ENCODE results near the gene SERPINE3.

SERPINE3 gene

DNA sequence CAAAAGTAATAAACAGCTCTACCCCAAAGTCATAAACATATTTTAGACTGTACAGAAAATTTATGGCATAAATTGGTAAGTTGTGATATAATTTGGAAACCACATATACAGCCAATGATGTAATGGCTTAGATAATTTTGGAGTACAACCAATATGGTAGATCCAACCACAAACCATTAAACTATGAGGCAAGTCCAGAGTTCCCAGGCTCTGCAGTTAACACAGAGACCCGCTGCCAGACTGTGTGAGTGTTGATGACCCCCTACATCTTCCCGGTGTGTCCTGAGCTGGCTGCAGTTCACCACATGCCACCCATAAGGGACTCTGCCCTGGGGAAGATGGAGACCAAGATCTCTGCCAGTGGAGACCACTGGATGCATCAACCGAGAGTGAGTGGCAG, 9.9 kb upstream of the SERPINE3 start:
- no peak for DNase-seq

DNA sequence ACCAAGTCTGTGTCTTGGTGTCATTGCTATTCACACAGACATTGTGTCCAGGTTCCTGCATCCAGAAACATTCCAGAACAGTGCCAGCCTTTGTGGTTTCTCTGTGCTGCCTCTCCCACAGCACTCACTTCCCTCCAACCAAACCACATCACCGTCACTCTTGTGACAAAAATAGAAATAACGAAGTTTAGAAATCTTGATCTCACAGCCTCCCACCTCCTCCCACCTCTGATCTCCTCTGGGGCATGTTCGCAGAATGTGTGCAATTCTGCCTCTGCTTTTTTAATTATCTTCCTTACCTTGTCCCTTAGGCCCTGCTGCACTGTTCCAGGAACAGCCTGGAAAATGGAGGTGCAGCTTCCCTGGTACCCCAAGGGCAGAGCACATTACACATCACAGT, 8.7 kb upstream of the SERPINE3 start:
- no peak for DNase-seq

DNA sequence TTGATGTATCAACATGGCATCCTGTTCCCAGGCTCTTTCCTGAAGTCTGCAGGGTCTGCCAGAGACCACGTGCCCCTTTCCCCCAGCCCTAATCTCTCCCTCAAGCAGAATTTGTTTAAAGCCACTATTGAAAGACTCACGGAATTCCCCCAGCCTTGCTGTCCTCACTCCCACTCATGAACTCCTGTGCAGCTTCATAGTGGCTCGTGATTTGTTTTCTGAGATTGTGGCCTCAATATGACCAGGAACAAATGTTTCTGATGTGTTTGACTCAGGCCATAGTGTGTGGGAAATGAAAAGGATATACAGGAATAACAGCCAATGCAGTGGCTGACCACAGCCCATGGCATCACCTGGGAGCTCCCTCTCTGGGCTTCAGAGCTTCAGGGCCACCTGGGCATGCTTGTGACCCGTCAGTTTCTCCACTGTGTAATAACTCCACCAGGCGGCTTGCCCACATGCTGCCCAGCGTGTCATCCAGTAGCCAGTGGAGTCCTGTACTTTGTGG, 8.1 kb upstream of the SERPINE3 start:
- DNase-seq: no peak

DNA sequence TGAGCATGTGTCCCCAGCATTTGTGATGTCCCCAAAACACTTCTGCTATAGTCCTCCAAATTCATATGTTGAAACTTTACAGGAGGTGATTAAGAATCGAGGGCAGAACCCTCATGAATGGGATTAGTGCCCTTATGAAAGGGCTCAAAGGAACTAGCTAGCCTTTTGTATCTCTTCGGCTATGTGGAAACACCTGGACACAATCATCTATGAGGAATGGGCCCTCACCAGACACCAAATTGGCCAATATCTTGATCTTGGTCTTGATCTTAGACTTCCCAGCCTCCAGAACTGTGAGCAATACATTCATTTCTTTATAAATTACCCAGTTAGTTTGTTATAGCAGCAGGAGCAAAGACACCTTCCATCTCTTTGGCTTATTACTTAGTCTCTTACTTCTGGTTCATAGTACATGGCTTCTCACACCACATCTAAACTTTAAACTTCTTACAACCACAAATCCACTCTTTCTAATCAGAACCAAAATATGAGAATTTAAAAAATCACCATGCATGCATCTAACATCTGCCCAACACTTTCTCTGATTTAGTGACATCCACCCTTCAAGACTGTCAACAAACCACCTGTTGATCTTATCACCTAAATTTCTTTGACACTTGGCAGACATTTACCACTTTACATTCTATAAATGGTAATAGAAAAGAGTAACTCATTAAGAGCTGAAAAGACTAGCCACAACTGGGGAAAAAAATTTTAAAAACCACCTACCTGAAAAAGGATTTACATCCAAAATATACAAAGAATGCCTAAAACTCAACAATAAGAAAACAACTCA, 6.7 kb upstream of the SERPINE3 start:
- DNase-seq: no peak

DNA sequence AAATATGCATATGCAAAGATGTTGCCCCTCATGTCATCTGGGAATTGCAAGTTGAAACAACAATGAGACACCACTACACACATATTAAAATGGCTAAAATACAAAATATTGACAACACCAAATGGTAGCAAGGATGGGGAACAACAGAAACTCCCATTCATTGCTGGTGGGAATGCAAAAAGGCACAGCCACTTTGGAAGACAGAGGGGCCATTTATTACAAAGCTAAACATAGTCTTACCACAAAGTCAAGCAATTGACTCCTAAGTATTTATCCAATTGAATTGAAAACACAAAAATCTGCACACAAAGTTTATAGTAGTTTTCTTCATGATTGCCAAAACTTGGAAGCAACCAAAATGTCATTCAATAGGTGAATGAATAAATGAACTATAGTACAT, 6.1 kb upstream of the SERPINE3 start:
- DNase-seq: no peak

DNA sequence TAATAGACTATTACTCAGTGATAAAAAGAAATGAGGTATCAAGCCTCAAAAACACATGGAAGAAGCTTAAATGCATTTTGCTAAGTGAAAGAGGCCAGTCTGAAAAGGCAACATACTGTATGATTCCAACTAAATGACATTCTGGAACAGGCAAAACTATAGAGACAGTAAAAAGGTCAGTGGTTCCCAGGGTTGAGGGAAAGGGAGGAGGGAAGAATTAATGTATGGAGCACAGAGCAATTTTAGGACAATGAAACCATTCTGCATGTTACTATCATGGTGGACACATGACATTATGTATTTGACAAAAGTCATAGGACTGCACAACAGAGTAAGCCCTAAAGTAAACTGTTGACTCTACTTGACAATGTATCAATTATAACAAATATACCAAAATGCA, 5.7 kb upstream of the SERPINE3 start:
- DNase-seq: no peak

DNA sequence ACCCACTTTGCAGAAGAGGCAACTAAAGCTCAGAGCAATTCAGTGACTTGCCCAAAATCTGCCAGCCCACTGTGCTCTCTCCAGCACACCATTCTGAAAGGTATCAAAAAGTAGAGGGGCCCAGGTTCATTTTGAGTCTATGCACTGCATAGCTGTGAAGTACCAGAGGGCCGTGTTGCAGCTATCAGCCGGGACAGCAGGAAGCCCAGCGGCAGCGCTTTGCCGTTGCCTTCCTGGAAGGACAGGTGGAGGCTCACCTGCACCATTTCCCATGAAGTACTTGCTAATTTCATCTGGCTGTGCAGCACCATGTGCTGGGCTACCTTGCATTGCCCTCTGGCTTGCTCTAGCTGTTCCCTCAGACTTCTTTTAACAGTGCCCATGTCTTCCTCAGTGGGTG, 2.7 kb upstream of the SERPINE3 start:
- DNase-seq: no peak

DNA sequence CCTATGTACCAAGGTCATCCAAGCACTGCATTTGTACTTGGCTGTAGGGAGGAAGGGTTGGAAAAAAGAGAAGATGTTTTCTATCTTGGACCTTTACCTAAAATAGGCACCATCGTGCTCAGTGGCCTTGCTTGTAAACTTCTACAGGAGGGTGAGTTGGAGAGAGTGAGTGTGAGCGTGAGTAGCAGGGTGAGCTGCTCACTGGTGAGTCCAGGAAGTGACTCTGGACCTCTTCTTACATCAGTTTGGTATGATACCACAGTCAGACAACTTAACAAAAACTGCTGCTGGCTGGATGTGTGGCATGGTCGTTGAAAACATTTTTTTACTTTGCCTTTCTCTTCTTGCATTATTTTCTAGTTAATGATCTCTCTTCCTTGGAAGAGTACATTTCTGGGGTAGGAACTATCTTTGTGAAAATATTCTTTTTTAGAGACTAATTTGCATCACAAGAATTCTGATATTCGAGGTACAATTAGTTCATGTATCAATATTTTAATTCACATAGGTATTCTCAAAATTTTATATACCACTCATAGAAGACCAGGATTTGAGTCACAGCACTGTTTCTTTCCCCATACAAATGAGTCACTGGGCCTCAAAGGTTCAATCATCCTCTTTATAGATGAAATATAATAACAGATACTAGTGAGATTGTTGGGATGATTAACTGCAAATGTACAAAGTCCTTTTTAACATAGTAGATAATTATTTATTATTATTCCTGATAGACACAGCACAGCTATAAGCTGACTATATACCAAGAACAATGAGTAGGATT, 651 bp downstream of the SERPINE3 start:
- no peak for DNase-seq

DNA sequence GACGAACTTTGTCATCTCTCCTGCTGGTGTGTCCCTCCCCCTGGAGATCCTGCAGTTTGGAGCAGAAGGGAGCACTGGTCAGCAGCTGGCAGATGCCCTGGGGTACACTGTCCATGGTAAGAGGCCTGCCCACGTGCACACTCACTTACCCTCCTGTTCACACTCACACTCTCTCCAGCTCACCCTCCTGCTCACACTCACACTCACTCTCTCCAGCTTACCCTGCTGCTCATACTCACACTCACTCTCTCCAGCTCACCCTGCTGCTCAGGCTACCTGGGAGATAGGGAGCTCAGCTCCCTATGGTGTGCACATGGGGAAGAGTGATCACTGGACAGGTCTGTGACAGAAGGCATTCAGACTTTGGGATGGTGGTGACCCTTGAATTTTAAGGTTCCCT, 1.7 kb downstream of the SERPINE3 start:
- no peak for DNase-seq

DNA sequence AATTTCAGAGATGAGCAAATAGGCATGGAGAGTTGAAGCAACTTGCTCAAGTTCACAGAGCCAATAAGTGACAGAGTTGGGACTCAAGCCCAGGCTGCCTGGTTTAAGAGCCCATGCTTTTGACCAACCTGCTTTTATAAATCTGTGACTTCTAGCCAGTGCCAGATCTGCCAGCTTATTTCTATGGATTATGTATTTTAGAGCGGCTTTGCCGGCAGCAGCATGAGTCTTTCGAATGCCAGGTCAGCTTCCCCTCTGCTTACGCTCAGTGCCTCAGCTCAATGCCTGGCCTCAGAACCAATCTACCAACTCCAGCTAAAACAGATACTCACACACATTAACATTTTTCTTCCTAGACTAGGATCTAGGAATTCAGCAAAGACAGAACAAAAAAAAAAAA, 2.3 kb downstream of the SERPINE3 start:
- no peak for DNase-seq

DNA sequence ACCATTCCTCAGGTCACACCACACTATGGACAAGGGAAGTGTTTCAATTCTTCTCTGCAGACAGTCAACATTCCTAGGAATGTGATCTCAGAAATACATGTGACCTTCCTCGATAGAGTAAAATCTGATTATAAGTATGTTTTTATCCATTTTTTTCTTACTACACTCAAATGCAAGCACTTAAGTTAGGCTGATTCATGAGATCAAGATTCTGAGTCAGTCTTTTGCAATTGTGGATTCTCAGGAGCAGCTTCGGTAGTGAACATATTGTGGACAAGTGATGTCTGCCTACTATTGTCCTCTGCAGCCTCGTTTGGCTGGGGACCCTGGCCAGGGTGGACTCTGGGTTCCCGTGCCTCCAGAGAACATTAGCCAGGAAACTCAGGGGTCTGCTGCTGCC, 3.2 kb downstream of the SERPINE3 start:
- no peak for DNase-seq

DNA sequence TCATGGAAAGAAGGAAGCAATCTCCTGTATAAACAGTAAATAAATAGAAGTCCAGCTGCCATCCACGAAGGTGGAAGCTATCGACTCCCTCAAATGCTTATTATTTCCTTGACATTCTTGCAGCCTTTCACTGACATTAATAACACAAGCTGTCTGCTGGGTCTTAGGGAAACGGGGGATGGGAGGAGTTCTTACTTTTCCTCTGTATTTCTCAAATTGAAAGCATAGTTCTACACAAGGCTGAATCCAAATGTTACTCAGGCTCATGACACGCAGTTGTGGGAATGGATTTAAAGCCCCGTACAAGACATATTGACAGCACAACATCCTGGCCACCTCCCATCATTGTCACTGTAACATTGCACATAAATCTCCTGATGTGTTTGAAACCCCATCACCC, 4.0 kb downstream of the SERPINE3 start:
- no peak for DNase-seq

DNA sequence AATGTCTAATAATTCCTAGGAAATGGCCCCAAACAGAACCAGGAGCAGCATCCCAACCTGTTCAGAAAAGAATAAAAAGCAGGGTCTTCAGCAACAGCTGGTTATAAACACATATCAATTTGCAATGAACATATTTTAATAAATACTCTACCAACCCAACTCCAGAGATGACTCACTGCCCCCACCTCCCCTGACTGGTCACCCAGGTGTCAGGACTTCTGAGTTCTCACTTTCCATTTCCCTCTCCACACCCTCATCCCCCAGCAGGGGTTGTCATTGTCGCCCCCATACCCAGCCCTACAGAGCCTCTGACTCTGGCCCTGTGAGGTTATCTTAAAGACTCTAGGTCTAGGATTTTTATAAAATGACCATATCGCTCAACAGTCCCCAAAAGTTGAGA, 6.9 kb downstream of the SERPINE3 start:
- DNase-seq: no peak

DNA sequence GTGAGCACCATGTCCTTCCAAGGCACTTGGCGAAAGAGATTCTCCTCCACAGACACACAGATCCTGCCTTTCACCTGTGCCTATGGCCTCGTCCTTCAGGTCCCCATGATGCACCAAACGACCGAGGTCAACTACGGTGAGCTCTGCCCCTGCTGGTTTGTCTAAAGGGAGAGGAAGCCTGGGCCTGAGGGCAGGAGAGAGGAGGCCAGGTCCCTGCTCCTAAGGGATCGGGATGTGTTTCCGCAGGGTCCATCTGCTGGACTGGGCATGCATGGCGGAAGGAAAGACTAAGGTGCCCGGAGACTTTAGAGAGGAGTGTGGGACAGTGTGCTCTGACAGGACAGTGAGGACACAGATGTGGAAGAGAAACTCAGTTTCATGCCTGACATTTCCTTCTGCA, 7.6 kb downstream of the SERPINE3 start:
- DNase-seq: no peak

DNA sequence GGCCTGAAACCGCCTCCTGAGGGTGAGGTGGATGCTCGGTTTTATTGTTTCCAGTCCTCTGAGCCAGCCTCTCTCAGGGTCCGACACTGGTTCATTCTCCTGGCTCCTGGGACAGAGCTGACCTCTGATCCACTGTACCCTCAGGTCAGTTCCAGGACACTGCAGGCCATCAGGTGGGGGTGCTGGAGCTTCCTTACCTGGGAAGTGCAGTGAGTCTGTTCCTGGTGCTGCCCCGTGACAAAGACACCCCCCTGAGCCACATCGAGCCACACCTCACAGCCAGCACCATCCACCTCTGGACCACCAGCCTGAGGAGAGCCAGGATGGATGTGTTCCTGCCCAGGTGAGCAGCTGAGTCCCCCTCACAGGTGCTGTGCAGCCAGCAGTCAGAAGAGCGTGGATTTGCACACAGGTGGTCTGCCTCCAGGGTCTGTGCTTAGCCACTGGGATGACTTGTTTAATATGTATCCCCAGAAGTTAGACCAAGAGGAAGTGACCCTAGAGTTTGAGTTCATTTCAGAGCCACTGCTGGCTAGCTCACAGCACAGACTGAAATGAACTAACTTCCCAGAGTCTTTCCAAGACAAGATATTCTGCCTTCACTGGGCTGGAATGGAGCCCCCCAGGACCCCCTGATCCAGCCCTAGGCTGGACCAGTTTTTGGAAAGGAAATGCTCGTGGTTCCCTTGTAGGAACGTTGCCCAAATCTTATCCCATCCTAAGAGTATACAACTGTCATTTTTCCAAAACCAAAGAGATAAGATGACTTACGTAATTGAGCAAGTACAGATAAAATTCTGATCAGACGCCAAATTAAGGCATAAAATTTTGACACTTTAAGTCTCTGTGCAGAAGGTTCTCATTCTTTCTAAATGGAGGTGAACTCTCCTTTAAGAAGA, 8.8 kb downstream of the SERPINE3 start:
- no peak for DNase-seq

DNA sequence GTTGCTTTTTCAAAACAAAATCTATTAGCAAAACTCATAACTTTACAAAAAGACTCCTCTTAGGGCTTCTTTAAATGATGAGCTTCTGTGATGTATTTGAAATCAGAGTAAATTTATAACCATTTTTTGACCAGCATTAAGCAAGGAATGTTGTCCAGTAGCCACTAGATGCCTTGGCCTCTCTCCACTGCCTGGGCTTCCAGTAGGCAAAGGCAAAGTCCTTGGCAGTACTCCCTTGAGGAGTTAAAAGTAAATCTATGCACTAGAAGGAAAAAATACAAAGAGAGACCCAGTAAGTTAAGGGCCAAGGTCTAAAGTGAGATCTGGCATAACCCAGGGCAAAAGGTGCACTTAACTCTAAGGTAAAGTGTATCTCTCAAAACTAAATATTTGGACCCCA, 9.5 kb downstream of the SERPINE3 start:
- DNase-seq: no peak

DNA sequence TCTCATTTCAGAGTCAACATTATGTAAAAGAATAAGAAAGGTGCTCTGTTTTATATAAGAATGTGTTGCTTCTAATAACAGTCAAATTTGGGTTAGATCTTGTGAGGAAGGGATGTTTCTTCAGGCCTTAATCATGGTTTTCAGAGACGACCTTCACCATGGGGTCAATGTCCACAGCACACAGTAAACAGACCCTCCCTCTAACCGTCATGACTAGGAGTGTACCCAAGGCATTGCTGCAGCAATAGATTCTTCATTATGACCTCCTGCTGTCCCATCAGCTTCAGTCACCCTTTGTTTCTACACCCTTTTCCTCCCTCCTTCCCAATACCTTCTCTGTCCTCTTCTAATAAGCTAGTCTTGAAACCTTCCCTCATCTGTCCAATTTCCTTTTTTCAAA, 15.7 kb downstream of the SERPINE3 start:
- DNase-seq: no peak

DNA sequence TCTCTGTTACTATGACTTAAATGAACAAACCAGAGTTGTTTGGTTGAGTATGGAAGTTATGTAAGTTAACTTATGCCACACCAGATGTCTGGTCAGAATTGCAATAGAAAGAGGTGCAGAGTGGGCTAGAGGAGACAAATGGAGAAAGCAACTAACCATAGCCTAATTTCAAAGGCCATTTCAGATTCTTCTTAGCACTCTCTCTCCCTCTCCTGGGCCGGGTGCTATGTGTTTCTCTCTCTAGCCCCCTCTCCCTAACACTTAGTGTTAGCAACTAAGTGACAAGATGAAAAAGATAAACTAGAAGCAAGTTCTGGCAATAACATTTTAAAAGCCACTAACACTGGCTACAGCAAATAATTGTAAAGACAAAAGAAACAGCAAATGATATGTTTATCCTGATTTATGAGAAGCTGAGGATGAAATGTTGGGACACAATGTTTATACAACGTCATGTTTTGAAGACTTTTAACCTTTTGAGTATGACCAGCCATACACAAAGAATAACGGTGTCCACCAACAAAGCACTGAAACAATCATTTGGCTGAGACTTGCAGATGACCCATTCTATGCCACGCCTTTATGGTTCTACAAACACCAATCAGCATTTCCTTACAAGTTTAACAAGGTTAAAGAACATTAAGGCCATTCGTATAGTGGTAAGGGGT, 18.6 kb downstream of the SERPINE3 start:
- no peak for DNase-seq

DNA sequence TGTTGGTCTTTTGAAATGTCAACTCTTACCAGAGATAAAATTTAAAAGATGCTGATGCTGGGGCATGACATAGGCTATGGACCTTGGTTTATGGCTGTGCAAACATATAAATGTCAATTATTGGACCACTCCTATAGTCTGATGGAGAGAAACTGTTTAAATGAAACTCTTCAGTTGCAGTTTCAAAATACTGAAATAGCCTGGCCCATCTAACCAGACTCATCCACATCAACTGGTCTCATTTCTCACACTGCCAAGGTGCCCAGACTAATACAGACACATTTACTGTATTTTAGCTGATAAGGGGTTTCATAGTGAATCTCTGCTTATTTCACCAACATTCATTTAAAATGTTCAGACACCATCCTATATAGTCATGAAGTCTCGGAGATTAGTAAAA, 19.9 kb downstream of the SERPINE3 start:
- DNase-seq: no peak

DNA sequence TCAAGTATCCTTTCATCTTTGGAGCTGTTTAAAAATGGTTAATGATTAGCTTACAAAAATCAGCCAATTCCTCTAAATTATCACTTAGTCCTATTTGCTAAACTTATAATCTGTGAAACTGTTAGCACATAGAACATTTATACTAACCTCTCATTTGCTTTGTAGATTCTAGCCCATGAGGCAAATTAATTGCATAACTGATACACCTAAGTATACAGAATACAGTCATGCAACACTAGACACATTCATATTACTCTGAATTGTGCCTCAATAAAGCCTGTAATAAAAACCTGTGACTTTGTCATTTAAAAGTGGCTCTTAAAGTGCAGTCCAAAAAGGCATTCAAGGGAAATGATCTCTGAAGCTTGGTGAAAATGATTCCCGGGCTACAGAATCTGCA, 21.0 kb downstream of the SERPINE3 start:
- DNase-seq: no peak

DNA sequence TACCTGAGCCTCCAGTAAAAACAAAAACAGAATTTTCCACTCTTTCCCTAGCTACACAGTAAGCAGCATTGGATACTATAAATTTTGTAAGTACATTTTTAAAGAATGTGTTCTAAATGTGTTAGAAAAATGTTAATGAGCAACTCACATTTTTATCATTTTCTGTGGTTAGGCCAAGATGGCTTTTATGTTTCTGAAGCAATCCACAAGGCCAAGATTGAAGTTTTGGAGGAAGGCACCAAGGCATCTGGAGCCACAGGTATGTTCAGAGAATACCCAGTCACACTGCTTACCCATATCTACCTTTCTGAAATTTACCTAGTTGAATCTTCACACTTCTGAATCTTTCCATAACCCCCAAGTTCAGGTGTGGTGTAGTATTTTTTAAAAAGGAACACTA, 21.6 kb downstream of the SERPINE3 start:
- no peak for DNase-seq

DNA sequence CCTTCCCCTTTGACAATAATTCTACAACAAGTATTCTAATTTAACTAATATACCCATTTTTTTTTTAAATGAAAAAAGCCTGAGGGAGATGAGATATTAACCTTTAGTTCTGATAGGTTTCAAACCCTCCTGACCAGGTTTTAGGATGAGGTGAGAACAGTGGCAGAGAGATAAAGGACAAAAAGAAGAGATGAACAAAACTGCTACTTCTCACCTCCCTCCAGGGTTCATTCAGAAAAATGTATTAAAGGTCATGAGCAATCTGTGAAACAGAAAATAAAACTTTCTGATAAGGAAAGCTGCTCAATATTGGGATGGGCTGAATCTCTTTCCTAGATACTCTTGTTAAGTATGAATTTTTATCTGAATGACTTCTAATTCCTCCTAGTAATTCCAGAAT, 24.1 kb downstream of the SERPINE3 start:
- DNase-seq: no peak

Measured in NCI-H510A (cell line).